H1 (cell line): ENCODE data around the gene PFDN5. TPM values are rescaled to one million over a fixed set of nuclear protein-coding genes. Genes with fewer than 3 reads are reported as not detected.

Experiments used
- GABPA ChIP-seq: IDR thresholded peaks from 2 replicates; pipeline ENCODE4 v1.6.1; 2011; ENCODE audit warnings: mild to moderate bottlenecking, low read length, moderate library complexity, borderline replicate concordance; ENCODE audit not compliant: insufficient read depth
- KDM4A ChIP-seq: IDR thresholded peaks from one replicate; pipeline ENCODE4 v1.7.1; 2012; ENCODE audit warnings: low read depth, mild to moderate bottlenecking, moderate library complexity, low read length, inconsistent platforms; ENCODE audit not compliant: severe bottlenecking
- NANOG ChIP-seq: IDR thresholded peaks from 2 replicates; pipeline ENCODE4 v1.6.1; 2011; ENCODE audit warnings: low read length, low read depth, mild to moderate bottlenecking, inconsistent platforms; ENCODE audit not compliant: insufficient read depth, poor library complexity, severe bottlenecking
- POU5F1 ChIP-seq: IDR thresholded peaks from 2 replicates; pipeline ENCODE4 v1.6.1; 2011; ENCODE audit warnings: low read depth, mild to moderate bottlenecking, low read length, moderate library complexity
- SIN3A ChIP-seq, 2 experiments: IDR thresholded peaks in 1 of 2; conservative IDR thresholded peaks in 1 of 2; 2 replicates each; pipeline ENCODE4 v1.6.1; 2011 to 2012; ENCODE audit warnings: low read length in 2 of 2, improper control_type of control experiment in 1 of 2, low read depth in 1 of 2, mild to moderate bottlenecking in 1 of 2
- polyA plus RNA-seq, 7 experiments: library from polyadenylated mRNA; depleted of rRNA in 3 of 7; stranded (reverse) in 5 of 7; unstranded in 2 of 7; fragments of >200 nt in 5 of 7; fragments of 200-250 nt in 2 of 7; gene quantifications; 1 replicate in 5 of 7; 2 replicates in 1 of 7; 4 replicates in 1 of 7; pipeline versions ENCODE4 v1.2.1 to v1.2.3, GENCODE V29; 2011 to 2013; ENCODE audit warnings: missing spikeins in 2 of 7, mixed read lengths in 2 of 7
- total RNA-seq: library from RNA; stranded (reverse); fragmentation: NEBNext Ultra II Directional; extraction: Animal tissue kit (Norgen Biotek cat#: 25700); gene quantifications from 2 replicates; pipeline ENCODE4 v1.2.1, GENCODE V29; 2021
- TF ChIP-seq, protein P1 (sequence below): IDR thresholded peaks from 2 replicates; pipeline ENCODE4 v1.6.1; 2011; ENCODE audit warnings: low read depth, mild to moderate bottlenecking, low read length; ENCODE audit not compliant: insufficient read depth

PFDN5 gene
- total and polyA plus RNA-seq, 2 of the 8 experiments (the other 6 are each of a cell fraction or from before 2014, with no cell fraction given), result 290 to 630 TPM

GRCh38 chr12:53320352-53321195 is 25.2 kb downstream of the PFDN5 start (continued):
- no peak for TF ChIP-seq POU5F1
- TF ChIP-seq, protein P1, sequence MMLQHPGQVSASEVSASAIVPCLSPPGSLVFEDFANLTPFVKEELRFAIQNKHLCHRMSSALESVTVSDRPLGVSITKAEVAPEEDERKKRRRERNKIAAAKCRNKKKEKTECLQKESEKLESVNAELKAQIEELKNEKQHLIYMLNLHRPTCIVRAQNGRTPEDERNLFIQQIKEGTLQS, result no peak
- TF ChIP-seq GABPA, result no peak
- TF ChIP-seq NANOG, result no peak
- no peak for TF ChIP-seq KDM4A
- no peak for TF ChIP-seq SIN3A (conservative IDR thresholded peaks at IDR 0.05 in 1 of 2, IDR thresholded peaks at IDR 0.05 in 1 of 2; ENCODE audit: low read depth in 1 of 2, low read length in 2 of 2)
